ENCODE data around the gene OTUB1.

Gene OTUB1

DNA sequence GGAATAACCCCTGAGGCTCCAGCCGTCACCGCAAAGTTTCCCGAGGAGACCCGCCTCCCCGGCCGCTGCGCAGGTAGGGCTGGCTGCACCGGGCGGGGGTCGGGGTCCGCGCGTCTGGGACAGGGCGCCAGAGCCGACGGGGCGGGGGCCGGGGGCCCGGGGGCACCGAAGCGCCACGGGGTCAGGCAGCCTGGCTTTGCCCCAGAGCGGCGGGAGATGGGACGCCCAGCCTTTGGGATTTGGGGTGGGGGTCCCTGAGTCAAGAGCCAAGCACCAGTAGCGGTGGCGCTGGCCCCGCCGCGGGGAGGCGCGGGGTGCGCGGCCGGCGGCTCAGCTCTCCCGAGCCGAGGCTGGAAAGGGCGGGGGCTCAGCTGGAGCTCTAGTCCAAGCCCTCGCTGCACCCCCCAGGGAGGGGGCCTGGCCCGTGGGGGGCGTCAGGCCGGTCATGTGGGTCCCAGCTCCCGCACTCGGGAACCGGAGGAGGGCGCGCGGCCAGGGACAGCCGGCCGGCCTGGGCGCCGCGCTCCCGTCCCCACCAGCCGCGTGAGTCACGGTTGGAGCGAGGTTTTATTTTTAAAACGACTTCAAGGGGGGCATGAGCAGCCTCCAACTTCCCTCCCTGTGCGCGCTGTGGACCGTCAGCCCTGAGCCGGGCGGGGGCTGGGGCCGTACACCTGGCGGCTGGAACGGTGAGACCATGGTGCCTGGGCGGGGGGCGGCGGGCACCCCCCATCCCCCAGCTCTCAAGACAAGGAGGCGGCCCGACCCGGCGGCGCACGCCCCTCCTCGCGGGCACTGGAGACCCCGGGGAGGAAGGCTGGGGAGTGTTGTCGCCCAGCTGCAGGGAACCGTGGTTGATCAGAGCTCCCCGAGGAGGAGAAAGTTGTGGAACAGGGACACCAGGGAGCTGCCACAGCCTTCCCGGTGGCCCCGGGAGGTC, 50.1 kb downstream of the OTUB1 start:
- Histone ChIP-seq H3K4me2 (ENCODE audit: low read depth, low read length, poor library complexity, severe bottlenecking) (no peak overlapping the region), H3K9me3 (ENCODE audit: insufficient read depth, low read length) (no peaks in the 10 kb centered on the region), H3F3A (ENCODE audit: insufficient read depth) (no peaks in the 10 kb centered on the region), H2AFZ (ENCODE audit: low read depth, low read length, severe bottlenecking) (no peak overlapping the region), H3K36me3 (ENCODE audit: low read length) (no peaks in the 10 kb centered on the region), H3K4me3 (ENCODE audit: insufficient read depth, low read length, poor library complexity, severe bottlenecking) (no peak overlapping the region), H4K20me1 (ENCODE audit: low read depth, low read length) (no peaks in the 10 kb centered on the region), H3K9me2 (replicated peaks; ENCODE audit: insufficient read depth, low read length) (no peaks in the 10 kb centered on the region), H3K27me3 (ENCODE audit: low read length) (no peaks in the 10 kb centered on the region), H3K27ac (ENCODE audit: low read depth, low read length) (no peak overlapping the region), H3K9ac (ENCODE audit: low read length) (no peak overlapping the region), H3K79me2 (ENCODE audit: insufficient read depth, low read length) (no peaks in the 10 kb centered on the region)
- TF ChIP-seq, protein P1, sequence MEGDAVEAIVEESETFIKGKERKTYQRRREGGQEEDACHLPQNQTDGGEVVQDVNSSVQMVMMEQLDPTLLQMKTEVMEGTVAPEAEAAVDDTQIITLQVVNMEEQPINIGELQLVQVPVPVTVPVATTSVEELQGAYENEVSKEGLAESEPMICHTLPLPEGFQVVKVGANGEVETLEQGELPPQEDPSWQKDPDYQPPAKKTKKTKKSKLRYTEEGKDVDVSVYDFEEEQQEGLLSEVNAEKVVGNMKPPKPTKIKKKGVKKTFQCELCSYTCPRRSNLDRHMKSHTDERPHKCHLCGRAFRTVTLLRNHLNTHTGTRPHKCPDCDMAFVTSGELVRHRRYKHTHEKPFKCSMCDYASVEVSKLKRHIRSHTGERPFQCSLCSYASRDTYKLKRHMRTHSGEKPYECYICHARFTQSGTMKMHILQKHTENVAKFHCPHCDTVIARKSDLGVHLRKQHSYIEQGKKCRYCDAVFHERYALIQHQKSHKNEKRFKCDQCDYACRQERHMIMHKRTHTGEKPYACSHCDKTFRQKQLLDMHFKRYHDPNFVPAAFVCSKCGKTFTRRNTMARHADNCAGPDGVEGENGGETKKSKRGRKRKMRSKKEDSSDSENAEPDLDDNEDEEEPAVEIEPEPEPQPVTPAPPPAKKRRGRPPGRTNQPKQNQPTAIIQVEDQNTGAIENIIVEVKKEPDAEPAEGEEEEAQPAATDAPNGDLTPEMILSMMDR (IDR thresholded peaks at IDR 0.05; ENCODE audit: insufficient read depth, low read length, poor library complexity, severe bottlenecking), result no peak
- no peak for TF ChIP-seq EZH2phosphoT487 (conservative IDR thresholded peaks at IDR 0.05; ENCODE audit: low read length)

DNA sequence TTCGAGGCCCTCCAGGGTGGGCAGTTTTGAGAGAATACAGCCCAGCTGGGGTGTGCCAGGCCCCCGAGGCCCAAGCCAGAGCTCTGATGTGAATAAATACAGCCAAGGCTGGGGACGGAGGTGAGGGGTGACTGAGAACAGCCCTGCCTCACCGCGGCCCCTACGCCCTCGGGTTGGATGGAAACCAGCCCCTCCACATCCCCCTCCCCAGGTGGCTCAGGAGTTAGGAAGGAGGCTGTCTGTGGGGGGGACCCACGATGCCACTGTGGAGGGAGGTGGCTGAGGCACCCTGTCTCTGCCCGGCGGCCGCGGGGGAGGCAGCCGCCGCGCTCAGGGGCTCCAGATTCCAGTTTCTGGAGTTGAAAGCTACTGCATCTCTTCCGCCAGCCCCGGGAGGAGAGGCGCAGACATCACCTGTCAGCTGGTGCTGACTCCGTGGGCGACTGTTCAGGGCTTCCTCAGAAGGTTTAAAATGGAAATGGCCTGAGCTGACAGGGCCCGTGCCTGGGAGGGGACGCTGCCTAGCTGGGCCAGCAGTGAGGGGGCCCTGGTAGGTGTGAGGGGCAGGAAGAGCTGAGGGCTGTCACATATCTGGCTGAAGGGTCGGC, 50.9 kb downstream of the OTUB1 start:
- Histone ChIP-seq H3K9me2 (replicated peaks; ENCODE audit: insufficient read depth, low read length) (no peaks in the 10 kb centered on the region), H2AFZ (ENCODE audit: low read depth, low read length, severe bottlenecking) (no peak overlapping the region), H3K4me3 (ENCODE audit: insufficient read depth, low read length, poor library complexity, severe bottlenecking) (no peak overlapping the region), H3K9ac (ENCODE audit: low read length) (no peak overlapping the region), H4K20me1 (ENCODE audit: low read depth, low read length) (no peaks in the 10 kb centered on the region), H3K4me2 (ENCODE audit: low read depth, low read length, poor library complexity, severe bottlenecking) (no peak overlapping the region), H3K27ac (ENCODE audit: low read depth, low read length) (no peak overlapping the region), H3F3A (ENCODE audit: insufficient read depth) (no peaks in the 10 kb centered on the region), H3K79me2 (ENCODE audit: insufficient read depth, low read length) (no peaks in the 10 kb centered on the region), H3K27me3 (ENCODE audit: low read length) (no peaks in the 10 kb centered on the region), H3K9me3 (ENCODE audit: insufficient read depth, low read length) (no peaks in the 10 kb centered on the region), H3K36me3 (ENCODE audit: low read length) (no peaks in the 10 kb centered on the region)
- TF ChIP-seq, protein P1 (IDR thresholded peaks at IDR 0.05; ENCODE audit: insufficient read depth, low read length, poor library complexity, severe bottlenecking), result no peak
- TF ChIP-seq EZH2phosphoT487 (conservative IDR thresholded peaks at IDR 0.05; ENCODE audit: low read length), result no peak

DNA sequence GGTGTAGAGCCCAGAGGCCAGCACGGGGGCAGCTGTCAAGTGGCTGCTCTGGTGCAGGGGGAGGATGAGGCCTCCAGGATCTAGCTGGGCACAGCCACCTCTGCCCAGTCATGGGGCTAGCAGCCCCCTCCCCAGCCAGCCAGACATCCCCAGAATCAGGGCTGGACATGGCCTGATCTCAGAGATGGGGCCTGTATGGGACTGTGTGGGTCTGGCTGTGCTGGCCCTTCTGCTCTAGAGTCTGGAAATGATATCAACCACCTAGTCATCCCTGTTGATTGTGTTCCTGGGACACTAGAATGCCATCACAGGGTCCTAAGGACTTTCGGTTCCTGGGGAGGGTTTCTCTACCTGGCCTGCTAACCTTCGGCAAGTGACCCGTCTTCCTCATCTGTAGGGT, 52.3 kb downstream of the OTUB1 start:
- no peaks in the 10 kb centered on the region for H3K9me2 ChIP-seq (replicated peaks; ENCODE audit: insufficient read depth, low read length)
- H3K27me3 ChIP-seq (ENCODE audit: low read length), result no peaks in the 10 kb centered on the region
- H3K9me3 ChIP-seq (ENCODE audit: insufficient read depth, low read length), result no peaks in the 10 kb centered on the region
- no peak for TF ChIP-seq EZH2phosphoT487 (conservative IDR thresholded peaks at IDR 0.05; ENCODE audit: low read length)
- TF ChIP-seq, protein P1 (IDR thresholded peaks at IDR 0.05; ENCODE audit: insufficient read depth, low read length, poor library complexity, severe bottlenecking), result no peak
- no peak overlapping the region for H2AFZ ChIP-seq (ENCODE audit: low read depth, low read length, severe bottlenecking)
- H3K4me3 ChIP-seq (ENCODE audit: insufficient read depth, low read length, poor library complexity, severe bottlenecking), result no peak overlapping the region
- H3K79me2 ChIP-seq (ENCODE audit: insufficient read depth, low read length), result no peaks in the 10 kb centered on the region
- H3F3A ChIP-seq (ENCODE audit: insufficient read depth), result no peaks in the 10 kb centered on the region
- no peak overlapping the region for H3K4me2 ChIP-seq (ENCODE audit: low read depth, low read length, poor library complexity, severe bottlenecking)
- H4K20me1 ChIP-seq (ENCODE audit: low read depth, low read length), result no peaks in the 10 kb centered on the region
- no peak overlapping the region for H3K9ac ChIP-seq (ENCODE audit: low read length)
- H3K27ac ChIP-seq (ENCODE audit: low read depth, low read length), result no peak overlapping the region
- no peaks in the 10 kb centered on the region for H3K36me3 ChIP-seq (ENCODE audit: low read length)

Measured in SU-DHL-6 (cell line).